IPS DF 4.7 (cell line): ENCODE data around the gene MTUS2.

Experiments
- DNase-seq: peaks from one replicate; pipeline ENCODE4 v3.0.0-alpha.2; 2013; ENCODE audit warnings: low spot score; ENCODE audit errors: extremely low read depth

The MTUS2 gene

GRCh38 chr13:29479716-29480492, 659.8 kb downstream of the MTUS2 start:
- no peak for DNase-seq

GRCh38 chr13:29480893-29481525, 660.9 kb downstream of the MTUS2 start:
- no peak for DNase-seq

- no peak for DNase-seq
Measured at GRCh38 chr13:29481603-29482002, 661.5 kb downstream of the MTUS2 start.

GRCh38 chr13:29482504-29482903, 662.4 kb downstream of the MTUS2 start:
- DNase-seq: no peak

GRCh38 chr13:29483211-29483610, 663.1 kb downstream of the MTUS2 start:
- no peak for DNase-seq

- DNase-seq: no peak
Measured at GRCh38 chr13:29483623-29484022, 663.5 kb downstream of the MTUS2 start.

- DNase-seq: no peak
Measured at GRCh38 chr13:29484236-29484635, 664.1 kb downstream of the MTUS2 start.

- DNase-seq: no peak
Measured at GRCh38 chr13:29484796-29485195, 664.7 kb downstream of the MTUS2 start.

- DNase-seq: no peak
Measured at GRCh38 chr13:29486551-29486950, 666.4 kb downstream of the MTUS2 start.

GRCh38 chr13:29487466-29488454, 667.6 kb downstream of the MTUS2 start:
- no peak for DNase-seq

GRCh38 chr13:29489650-29490560, 669.8 kb downstream of the MTUS2 start:
- no peak for DNase-seq

- no peak for DNase-seq
Measured at GRCh38 chr13:29490561-29490885, 670.4 kb downstream of the MTUS2 start.

- no peak for DNase-seq
Measured at GRCh38 chr13:29491248-29491647, 671.1 kb downstream of the MTUS2 start.

- DNase-seq: no peak
Measured at GRCh38 chr13:29493796-29494195, 673.7 kb downstream of the MTUS2 start.

GRCh38 chr13:29494520-29494919, 674.4 kb downstream of the MTUS2 start:
- DNase-seq: no peak

- no peak for DNase-seq
Measured at GRCh38 chr13:29496241-29496712, 676.1 kb downstream of the MTUS2 start.

- no peak for DNase-seq
Measured at GRCh38 chr13:29497137-29497654, 677.1 kb downstream of the MTUS2 start.

- DNase-seq: no peak
Measured at GRCh38 chr13:29498426-29499040, 678.4 kb downstream of the MTUS2 start.

- DNase-seq: no peak
Measured at GRCh38 chr13:29499506-29500165, 679.5 kb downstream of the MTUS2 start.

GRCh38 chr13:29500386-29500785, 680.2 kb downstream of the MTUS2 start:
- no peak for DNase-seq
